WTC11 (cell line): Measurements from ENCODE around the gene GPR68. TPM values are rescaled to one million over a fixed set of nuclear protein-coding genes. Genes with fewer than 3 reads are reported as not detected.
A peak's percentile ranks its signal among the peaks of the same experiment; 100 is the strongest.

ENCODE experiments used
- ATAC-seq: fragments of 200-7000 bp; cut with Tn5 transposase; 2 replicates; pipeline ENCODE4 v1.10.0; 2021; ENCODE audit warnings: mild to moderate bottlenecking, moderate library complexity
- CTCF ChIA-PET: fragments of 300-600 bp; sonication (Branson Sonifier 250); formaldehyde crosslinking; loops from one replicate; lab custom pipeline; 2021; ENCODE audit warnings: antibody characterized with exemption; lab: Charles Lee
- POLR2A ChIA-PET: fragments of 350-600 bp; sonication (Branson Sonifier 250); formaldehyde crosslinking; loops from one replicate; lab custom pipeline; 2021; ENCODE audit warnings: antibody characterized with exemption; lab: Charles Lee
- DNase-seq: peaks from one replicate; pipeline ENCODE4 v3.0.0; 2021; ENCODE audit warnings: low spot score
- H3K27ac Mint-ChIP-seq: 2 replicates; pipeline ENCODE4 v1.8.0; 2021; ENCODE audit warnings: mixed read lengths
- H3K27me3 Mint-ChIP-seq: 2 replicates; pipeline ENCODE4 v1.8.0; 2021; ENCODE audit warnings: low read depth, mild to moderate bottlenecking, moderate library complexity, mixed read lengths
- H3K36me3 Mint-ChIP-seq: 2 replicates; pipeline ENCODE4 v1.8.0; 2021; ENCODE audit warnings: mixed read lengths
- H3K4me1 Mint-ChIP-seq: 2 replicates; pipeline ENCODE4 v1.8.0; 2022; ENCODE audit warnings: mixed read lengths
- H3K4me3 Mint-ChIP-seq: 2 replicates; pipeline ENCODE4 v1.8.0; 2021; ENCODE audit warnings: mild to moderate bottlenecking, moderate library complexity, mixed read lengths
- H3K9me3 Mint-ChIP-seq: 2 replicates; pipeline ENCODE4 v1.8.0; 2021; ENCODE audit warnings: mixed read lengths
- ATF3 ChIP-seq: sonication (generic); formaldehyde crosslinking; conservative IDR thresholded peaks from 2 replicates; pipeline ENCODE4 v1.8.1; 2022; ENCODE audit warnings: mild to moderate bottlenecking, missing genetic modification reagents
- CBFB ChIP-seq: sonication (generic); formaldehyde crosslinking; IDR thresholded peaks from 2 replicates; pipeline ENCODE4 v1.8.1; 2022; ENCODE audit warnings: mild to moderate bottlenecking, low read depth, missing genetic modification reagents
- EMX1 ChIP-seq: fragments of 250-450 bp; sonication (Bioruptor Pico); IDR thresholded peaks from 2 replicates; pipeline ENCODE4 v1.8.0; 2021; ENCODE audit warnings: mild to moderate bottlenecking
- FOXK1 ChIP-seq: sonication (generic); formaldehyde crosslinking; IDR thresholded peaks from 2 replicates; pipeline ENCODE4 v1.8.0; 2022; ENCODE audit warnings: mild to moderate bottlenecking, moderate library complexity, missing genetic modification reagents
- FOXP1 ChIP-seq: sonication (generic); formaldehyde crosslinking; IDR thresholded peaks from 2 replicates; pipeline ENCODE4 v1.8.0; 2022; ENCODE audit warnings: missing genetic modification reagents, mild to moderate bottlenecking, moderate library complexity, borderline replicate concordance
- GABPB1 ChIP-seq: sonication (generic); formaldehyde crosslinking; IDR thresholded peaks from 2 replicates; pipeline ENCODE4 v1.8.1; 2023; ENCODE audit warnings: mild to moderate bottlenecking, missing genetic modification reagents
- JUN ChIP-seq: sonication (generic); formaldehyde crosslinking; IDR thresholded peaks from 2 replicates; pipeline ENCODE4 v1.8.0; 2023; ENCODE audit warnings: mild to moderate bottlenecking, missing genetic modification reagents
- MXD4 ChIP-seq: fragments of 250-450 bp; sonication (Bioruptor Pico); IDR thresholded peaks from 2 replicates; pipeline ENCODE4 v1.8.0; 2021; ENCODE audit warnings: mild to moderate bottlenecking, moderate library complexity, borderline replicate concordance
- NR1H2 ChIP-seq: sonication (generic); formaldehyde crosslinking; IDR thresholded peaks from 2 replicates; pipeline ENCODE4 v1.9.0; 2021; ENCODE audit warnings: mild to moderate bottlenecking, moderate library complexity, missing genetic modification reagents
- OVOL2 ChIP-seq: fragments of 250-450 bp; sonication (Bioruptor Pico); IDR thresholded peaks from 2 replicates; pipeline ENCODE4 v1.9.0; 2021; ENCODE audit warnings: mild to moderate bottlenecking, borderline replicate concordance
- RORB ChIP-seq: fragments of 250-450 bp; sonication (Bioruptor Pico); IDR thresholded peaks from 2 replicates; pipeline ENCODE4 v1.9.0; 2021; ENCODE audit warnings: mild to moderate bottlenecking
- SOX15 ChIP-seq: fragments of 250-450 bp; sonication (Bioruptor Pico); IDR thresholded peaks from 2 replicates; pipeline ENCODE4 v1.9.0; 2021; ENCODE audit warnings: mild to moderate bottlenecking
- SP1 ChIP-seq: sonication (generic); formaldehyde crosslinking; conservative IDR thresholded peaks from 2 replicates; pipeline ENCODE4 v1.8.1; 2022; ENCODE audit warnings: missing genetic modification reagents
- TEAD1 ChIP-seq: sonication (generic); formaldehyde crosslinking; IDR thresholded peaks from 2 replicates; pipeline ENCODE4 v1.8.0; 2022; ENCODE audit warnings: mild to moderate bottlenecking, missing genetic modification reagents
- ZNF121 ChIP-seq: sonication (generic); formaldehyde crosslinking; IDR thresholded peaks from 2 replicates; pipeline ENCODE4 v1.8.0; 2023; ENCODE audit warnings: missing genetic modification reagents
- ZNF281 ChIP-seq: sonication (generic); formaldehyde crosslinking; IDR thresholded peaks from 2 replicates; pipeline ENCODE4 v1.8.0; 2023; ENCODE audit warnings: mild to moderate bottlenecking, missing genetic modification reagents
- ZNF396 ChIP-seq: fragments of 250-450 bp; sonication (Bioruptor Pico); IDR thresholded peaks from 2 replicates; pipeline ENCODE4 v1.8.0; 2021; ENCODE audit warnings: mild to moderate bottlenecking, moderate library complexity, borderline replicate concordance
- ZSCAN18 ChIP-seq: fragments of 250-450 bp; sonication (Bioruptor Pico); IDR thresholded peaks from 2 replicates; pipeline ENCODE4 v2.1.2; 2022; ENCODE audit warnings: mild to moderate bottlenecking, moderate library complexity
- total RNA-seq: library from RNA; stranded (reverse); gene quantifications from 3 replicates; pipeline ENCODE4 v1.2.3, GENCODE V29; 2021
- TF ChIP-seq, protein P1 (sequence below): sonication (generic); formaldehyde crosslinking; IDR thresholded peaks from 2 replicates; pipeline ENCODE4 v1.8.1; 2022; ENCODE audit warnings: mild to moderate bottlenecking, missing genetic modification reagents, moderate library complexity, borderline replicate concordance

Gene GPR68
- total RNA-seq, 1 experiment from 2014 or later = 0.28 TPM

DNA sequence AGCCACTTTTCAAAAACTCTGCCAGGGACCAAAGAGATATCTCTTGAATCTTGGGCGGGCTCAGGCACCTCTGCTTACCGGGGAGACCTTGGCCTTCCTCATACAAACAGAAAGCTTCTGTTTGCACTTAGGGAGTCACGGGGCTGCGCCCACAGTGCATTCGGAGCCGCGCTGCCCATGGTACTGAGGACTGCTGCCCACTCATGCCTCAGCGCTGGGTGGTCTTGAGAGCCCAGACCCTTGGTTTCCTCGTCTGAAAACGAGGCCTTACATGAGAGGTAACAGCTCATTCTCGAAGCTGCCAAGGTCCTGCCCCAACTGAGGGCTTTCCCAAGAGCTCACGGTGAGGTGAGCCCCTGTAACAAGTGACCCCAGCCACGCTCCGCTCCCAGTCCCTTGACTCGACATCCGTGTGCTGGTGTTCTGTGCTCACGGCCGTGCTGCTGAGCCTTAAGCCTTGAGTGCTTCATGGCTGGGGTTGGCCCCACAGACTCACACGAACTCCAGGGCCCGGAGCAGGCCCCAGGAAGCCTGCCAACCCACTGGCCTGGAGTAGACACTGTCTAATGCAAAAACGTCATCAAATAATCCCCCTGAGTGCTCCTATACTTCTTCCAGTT, 47.4 kb upstream of the GPR68 start:
- POLR2A ChIA-PET = no interaction called here
- no peaks in the 10 kb centered on the region for H3K4me1 Mint-ChIP-seq

GRCh38 chr14:91290986-91291385, 46.5 kb upstream of the GPR68 start:
- POLR2A ChIA-PET = interaction anchor here (0.6 kb wide), 1 partner anchor 312 kb away, joined by 3 read pairs; no protein-coding TSS in a partner anchor
- no peaks in the 10 kb centered on the region for H3K27me3 Mint-ChIP-seq
- TF ChIP-seq GABPB1 (CRISPR knock-in tag) (no peak), RORB (CRISPR knock-in tag) (no peak), ZNF121 (CRISPR knock-in tag) (no peak), TEAD1 (CRISPR knock-in tag) (no peak), SP1 (no peak)
- no peaks in the 10 kb centered on the region for H3K4me1 Mint-ChIP-seq
- no peaks in the 10 kb centered on the region for H3K9me3 Mint-ChIP-seq
- H3K36me3 Mint-ChIP-seq = peaks cover 61% of the 10 kb centered on the region
- no peak overlapping the region for H3K4me3 Mint-ChIP-seq
- ATAC-seq (no peak), DNase-seq (no peak)
- H3K27ac Mint-ChIP-seq = no peak overlapping the region
- CTCF ChIA-PET = interaction anchor here (1.5 kb wide), 1 partner anchor 33 kb away, joined by 4 read pairs; no protein-coding TSS in a partner anchor

More for the DNA sequence above, 47.4 kb upstream of the GPR68 start:
- no peak for ATAC-seq
- H3K36me3 Mint-ChIP-seq = peaks cover 68% of the 10 kb centered on the region
- CTCF ChIA-PET = no interaction called here
- no peaks in the 10 kb centered on the region for H3K27me3 Mint-ChIP-seq
- no peak for TF ChIP-seq SOX15 (CRISPR knock-in tag)
- no peak for TF ChIP-seq ATF3 (CRISPR knock-in tag)
- TF ChIP-seq SP1 = no peak
- TF ChIP-seq FOXK1 (CRISPR knock-in tag) = no peak
- TF ChIP-seq, all 79 proteins: peak for 0
- Mint-ChIP-seq H3K4me3 (no peak overlapping the region), H3K9me3 (no peaks in the 10 kb centered on the region), H3K27ac (peak overlapping the region; percentile 60; the same call in 1 of the 2 replicates)
- DNase-seq = no peak

DNA sequence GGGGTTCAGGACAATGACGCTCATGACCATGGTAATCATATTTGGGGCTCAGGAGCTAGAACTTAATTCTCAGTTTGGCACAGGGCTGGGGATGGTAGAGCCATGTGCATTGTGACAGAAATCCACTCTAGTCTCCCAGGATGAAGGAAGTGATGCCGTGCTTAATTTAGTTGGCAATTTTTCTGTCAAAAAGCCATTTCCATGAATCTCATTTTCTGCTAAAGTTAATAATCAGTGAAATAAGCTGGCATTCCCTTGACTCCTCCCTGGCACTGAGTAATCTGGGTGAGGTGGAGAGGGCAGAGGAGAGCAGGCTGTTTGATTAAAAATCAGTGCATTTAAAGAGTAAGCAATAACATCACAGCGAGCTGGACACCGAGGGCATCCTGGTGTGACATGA, 45.0 kb upstream of the GPR68 start:
- TF ChIP-seq OVOL2 (CRISPR knock-in tag) (no peak), FOXP1 (no peak), CBFB (CRISPR knock-in tag) (no peak), EMX1 (no peak), MXD4 (CRISPR knock-in tag) (no peak), JUN (CRISPR knock-in tag) (no peak), NR1H2 (CRISPR knock-in tag) (no peak), ZNF396 (no peak), ZSCAN18 (no peak), ZNF281 (no peak)
- TF ChIP-seq, protein P1, sequence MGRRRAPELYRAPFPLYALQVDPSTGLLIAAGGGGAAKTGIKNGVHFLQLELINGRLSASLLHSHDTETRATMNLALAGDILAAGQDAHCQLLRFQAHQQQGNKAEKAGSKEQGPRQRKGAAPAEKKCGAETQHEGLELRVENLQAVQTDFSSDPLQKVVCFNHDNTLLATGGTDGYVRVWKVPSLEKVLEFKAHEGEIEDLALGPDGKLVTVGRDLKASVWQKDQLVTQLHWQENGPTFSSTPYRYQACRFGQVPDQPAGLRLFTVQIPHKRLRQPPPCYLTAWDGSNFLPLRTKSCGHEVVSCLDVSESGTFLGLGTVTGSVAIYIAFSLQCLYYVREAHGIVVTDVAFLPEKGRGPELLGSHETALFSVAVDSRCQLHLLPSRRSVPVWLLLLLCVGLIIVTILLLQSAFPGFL = no peak
- TF ChIP-seq, all 79 proteins: peak for 0
- DNase-seq (no peak), ATAC-seq (no peak)
- Mint-ChIP-seq H3K9me3 (no peaks in the 10 kb centered on the region), H3K4me3 (no peak overlapping the region), H3K4me1 (no peaks in the 10 kb centered on the region), H3K27ac (no peak overlapping the region), H3K27me3 (no peaks in the 10 kb centered on the region), H3K36me3 (peaks cover 67% of the 10 kb centered on the region)
- POLR2A ChIA-PET = no interaction called here
- CTCF ChIA-PET = no interaction called here
